IMR-90 (cell line): ENCODE results near the gene AS3MT. TPM values are rescaled to one million over a fixed set of nuclear protein-coding genes. Genes with fewer than 3 reads are reported as not detected.

Experiments
- ATAC-seq: fragments of 200-7000 bp; cut with Tn5 transposase; 2 replicates; pipeline ENCODE4 v1.9.1; 2020; ENCODE audit warnings: low read depth, mild to moderate bottlenecking, moderate library complexity
- BruUV-seq: library from RNA; stranded (reverse); fragments of 400-500 nt; replicated peaks from 2 replicates; lab custom pipeline; 2021; lab: Mats Ljungman, UMichigan
- CTCF ChIA-PET: fragments of 300-600 bp; formaldehyde crosslinking; extraction: SDS; loops from one replicate; lab custom pipeline; 2021; ENCODE audit warnings: antibody characterized with exemption; lab: Yijun Ruan, JAX
- POLR2A ChIA-PET: fragments of 300-600 bp; sonication (Branson Sonifier 250); formaldehyde crosslinking; loops from one replicate; lab custom pipeline; 2022; ENCODE audit warnings: antibody characterized with exemption; ENCODE audit not compliant: unreplicated experiment; lab: Charles Lee
- DNase-seq: peaks from one replicate; pipeline ENCODE4 v3.0.0; 2013
- H2AFZ ChIP-seq: replicated peaks from 2 replicates; pipeline ENCODE3; 2013; ENCODE audit warnings: low read length, mild to moderate bottlenecking; ENCODE audit not compliant: poor library complexity
- H2AK5ac ChIP-seq: 2 replicates; pipeline ENCODE4 v1.6.1; 2013; ENCODE audit warnings: low read depth, low read length, inconsistent platforms
- H2AK9ac ChIP-seq: replicated peaks from 2 replicates; pipeline ENCODE3; 2013; ENCODE audit warnings: mild to moderate bottlenecking, low read depth, low read length, moderate library complexity; ENCODE audit not compliant: poor library complexity
- H2BK120ac ChIP-seq: 2 replicates; pipeline ENCODE4 v1.6.1; 2013; ENCODE audit warnings: low read depth, low read length, inconsistent platforms
- H2BK15ac ChIP-seq: 3 replicates; pipeline ENCODE4 v1.6.1; 2013; ENCODE audit warnings: low read depth, low read length, inconsistent platforms
- H2BK20ac ChIP-seq: 2 replicates; pipeline ENCODE4 v1.6.1; 2013; ENCODE audit warnings: low read depth, mild to moderate bottlenecking, inconsistent platforms, low read length, moderate library complexity
- H2BK5ac ChIP-seq: 2 replicates; pipeline ENCODE4 v1.6.1; 2013; ENCODE audit warnings: mild to moderate bottlenecking, low read depth, low read length, inconsistent platforms; ENCODE audit not compliant: poor library complexity, severe bottlenecking
- H3K14ac ChIP-seq: replicated peaks from 2 replicates; pipeline ENCODE4 v1.6.1; 2013; ENCODE audit warnings: low read depth, low read length, inconsistent platforms
- H3K18ac ChIP-seq: 2 replicates; pipeline ENCODE4 v1.6.1; 2013; ENCODE audit warnings: low read depth, low read length, control low read depth
- H3K23ac ChIP-seq: 2 replicates; pipeline ENCODE4 v1.6.1; 2013; ENCODE audit warnings: low read depth, low read length, inconsistent platforms
- H3K27ac ChIP-seq: 2 replicates; pipeline ENCODE4 v1.5.1; 2013; ENCODE audit warnings: mild to moderate bottlenecking, control low read depth, low read length; ENCODE audit not compliant: insufficient read depth
- H3K27me3 ChIP-seq: 2 replicates; pipeline ENCODE4 v1.6.1; 2013; ENCODE audit warnings: low read length; ENCODE audit not compliant: control insufficient read depth, insufficient read depth
- H3K36me3 ChIP-seq: 2 replicates; pipeline ENCODE4 v1.6.1; 2013; ENCODE audit warnings: low read length, mixed read lengths; ENCODE audit not compliant: control insufficient read depth, insufficient read depth
- H3K4ac ChIP-seq: 2 replicates; pipeline ENCODE4 v1.6.1; 2013; ENCODE audit warnings: low read depth, low read length, inconsistent platforms
- H3K4me1 ChIP-seq: 2 replicates; pipeline ENCODE4 v1.6.1; 2013; ENCODE audit warnings: low read length, mixed read lengths; ENCODE audit not compliant: control insufficient read depth, insufficient read depth
- H3K4me2 ChIP-seq: 2 replicates; pipeline ENCODE4 v1.6.1; 2013; ENCODE audit warnings: low read depth, mild to moderate bottlenecking, control low read depth, low read length, moderate library complexity
- H3K4me3 ChIP-seq: 2 replicates; pipeline ENCODE4 v1.5.1; 2013; ENCODE audit warnings: low read depth, mild to moderate bottlenecking, control low read depth, low read length, moderate library complexity; ENCODE audit not compliant: insufficient read depth
- H3K56ac ChIP-seq: 2 replicates; pipeline ENCODE4 v1.6.1; 2013; ENCODE audit warnings: low read length, inconsistent platforms; ENCODE audit not compliant: insufficient read depth; ENCODE audit errors: extremely low read depth
- H3K79me1 ChIP-seq, 2 experiments: 2 replicates each; pipeline ENCODE4 v1.6.1; 2013; ENCODE audit warnings: low read length in 2 of 2, inconsistent platforms in 1 of 2, low read depth in 1 of 2
- H3K9ac ChIP-seq: 2 replicates; pipeline ENCODE4 v1.6.1; 2013; ENCODE audit warnings: low read depth, low read length, control low read depth
- H3K9me1 ChIP-seq: 2 replicates; pipeline ENCODE4 v1.6.1; 2013; ENCODE audit warnings: low read length, inconsistent platforms; ENCODE audit not compliant: insufficient read depth
- H3K9me3 ChIP-seq: 2 replicates; pipeline ENCODE4 v1.6.1; 2013; ENCODE audit warnings: low read length; ENCODE audit not compliant: control insufficient read depth, insufficient read depth
- H4K20me1 ChIP-seq: 2 replicates; pipeline ENCODE4 v1.6.1; 2013; ENCODE audit warnings: low read length, inconsistent platforms; ENCODE audit not compliant: insufficient read depth
- H4K5ac ChIP-seq: 2 replicates; pipeline ENCODE4 v1.6.1; 2013; ENCODE audit warnings: mild to moderate bottlenecking, low read depth, low read length, control low read depth
- H4K8ac ChIP-seq, 2 experiments: 2 replicates each; pipeline ENCODE4 v1.6.1; 2013; ENCODE audit warnings: low read depth in 2 of 2, low read length in 2 of 2, control low read depth in 1 of 2, inconsistent platforms in 1 of 2
- H4K91ac ChIP-seq: 2 replicates; pipeline ENCODE4 v1.6.1; 2013; ENCODE audit warnings: low read depth, low read length, inconsistent platforms; ENCODE audit not compliant: insufficient read depth
- BHLHE40 ChIP-seq: fragments of 150-350 bp; IDR thresholded peaks from 2 replicates; pipeline ENCODE4 v1.6.1; 2016; ENCODE audit warnings: mild to moderate bottlenecking, low read depth, low read length
- CHD1 ChIP-seq: IDR thresholded peaks from 2 replicates; pipeline ENCODE4 v1.6.1; 2012; ENCODE audit warnings: low read depth, low read length, improper control_type of control experiment
- ELK1 ChIP-seq: fragments of 150-350 bp; IDR thresholded peaks from 2 replicates; pipeline ENCODE4 v1.6.1; 2016; ENCODE audit warnings: low read depth, mild to moderate bottlenecking, low read length, moderate library complexity, borderline replicate concordance
- MAFK ChIP-seq: IDR thresholded peaks from 2 replicates; pipeline ENCODE4 v1.6.1; 2012; ENCODE audit warnings: low read depth, low read length, improper control_type of control experiment
- MAZ ChIP-seq: IDR thresholded peaks from 2 replicates; pipeline ENCODE4 v1.6.1; 2012; ENCODE audit warnings: low read depth, mild to moderate bottlenecking, low read length, improper control_type of control experiment, moderate library complexity, borderline replicate concordance
- NFE2L2 ChIP-seq: fragments of 150-350 bp; IDR thresholded peaks from 2 replicates; pipeline ENCODE4 v1.6.1; 2016; ENCODE audit warnings: low read depth, mild to moderate bottlenecking, low read length
- RCOR1 ChIP-seq: IDR thresholded peaks from 2 replicates; pipeline ENCODE4 v1.6.1; 2012; ENCODE audit warnings: mild to moderate bottlenecking, low read length, improper control_type of control experiment; ENCODE audit not compliant: insufficient replicate concordance
- SMC3 ChIP-seq: fragments of 150-350 bp; IDR thresholded peaks from 2 replicates; pipeline ENCODE4 v1.6.1; 2016; ENCODE audit warnings: low read depth, mild to moderate bottlenecking, antibody characterized with exemption, low read length, moderate library complexity
- USF2 ChIP-seq: fragments of 150-350 bp; IDR thresholded peaks from 2 replicates; pipeline ENCODE4 v1.6.1; 2017; ENCODE audit warnings: mild to moderate bottlenecking, antibody characterized with exemption, low read length, low read depth
- WGBS, 2 experiments: methylation state at CpG; one replicate each; pipeline versions ENCODE4 v1.1.5 to v1.1.7; 2013; ENCODE audit warnings: missing lambda C conversion rate in 2 of 2; ENCODE audit not compliant: insufficient read length in 1 of 2; ENCODE audit errors: extremely low coverage in 2 of 2; 5-methylcytosine and 5-hydroxymethylcytosine counted together
- dilution Hi-C: fragments of 300-500 bp; cut with HindIII; formaldehyde crosslinking; loops from one replicate; pipeline ENCODE4 v1.14.3; 2018; ENCODE audit warnings: low sequenced_read_pairs; ENCODE audit not compliant: unreplicated experiment
- in situ Hi-C: fragments of 300-500 bp; cut with MboI; formaldehyde crosslinking; loops from 3 replicates; pipeline ENCODE4 v1.14.3; 2019; ENCODE audit warnings: low sequenced_read_pairs, inconsistent platforms, mixed read lengths
- intact Hi-C: fragments of 100-400 bp; cut with micrococcal nuclease; formaldehyde crosslinking; loops from 2 replicates; pipeline ENCODE4 v1.10.0; 2022
- polyA plus RNA-seq, 3 experiments: library from polyadenylated mRNA; depleted of rRNA; stranded (reverse); fragments of >200 nt; gene quantifications; 2 replicates each; pipeline ENCODE4 v1.2.3, GENCODE V29; 2012; ENCODE audit warnings: low replicate concordance in 1 of 3
- total RNA-seq: library from RNA; depleted of rRNA; stranded (reverse); fragments of >200 nt; gene quantifications from 2 replicates; pipeline ENCODE4 v1.2.3, GENCODE V29; 2012

Gene AS3MT
- total and polyA plus RNA-seq, 2 of the 4 experiments (the other 2 are of a cell fraction) = 2.7 to 3.6 TPM

GRCh38 chr10:102948176-102948575, 78.9 kb downstream of the AS3MT start:
- H2AFZ ChIP-seq = no peak overlapping the region
- DNase-seq (no peak), ATAC-seq (no peak)
- H2AK9ac ChIP-seq = no peak overlapping the region
- no peaks in the 10 kb centered on the region for H3K36me3 ChIP-seq
- H4K8ac ChIP-seq = no peak overlapping the region
- no peaks in the 10 kb centered on the region for H3K27me3 ChIP-seq
- H3K14ac ChIP-seq = no peak overlapping the region
- no peak overlapping the region for H3K4me3 ChIP-seq
- no peak overlapping the region for H2AK5ac ChIP-seq
- H3K9ac ChIP-seq = no peak overlapping the region
- peaks cover 13 to 57% of the 10 kb centered on the region in 2 experiments for H3K79me1 ChIP-seq
- H3K23ac ChIP-seq = no peak overlapping the region
- no TSS peak for BruUV-seq
- intact Hi-C loops = no loop called here
- H3K18ac ChIP-seq = no peak overlapping the region
- H2BK20ac ChIP-seq = no peak overlapping the region
- ChIA-PET CTCF (no interaction called here), POLR2A (no interaction called here)
- no peak overlapping the region for H3K4ac ChIP-seq
- 96% methylated on average over 3 of the region's 4 CpGs; no CpG with 5 or more reads in 1 of the 2 experiments for WGBS, 2 experiments
- no peak overlapping the region for H4K5ac ChIP-seq
- no peak for TF ChIP-seq CHD1
- no peak for TF ChIP-seq SMC3
- no peak for TF ChIP-seq MAZ
- TF ChIP-seq BHLHE40 = no peak
- no peak for TF ChIP-seq MAFK
- no peak for TF ChIP-seq RCOR1
- no peak for TF ChIP-seq NFE2L2
- TF ChIP-seq ELK1 = no peak
- TF ChIP-seq USF2 = no peak
- H4K91ac ChIP-seq = no peak overlapping the region
- in situ Hi-C loops = no loop called here
- dilution Hi-C loops = no loop called here
- peaks cover 9% of the 10 kb centered on the region; the same call in 1 of the 2 replicates for H3K9me1 ChIP-seq
- no peaks in the 10 kb centered on the region for H3K9me3 ChIP-seq
- H2BK15ac ChIP-seq = no peak overlapping the region
- H3K4me2 ChIP-seq = no peak overlapping the region
- no peak overlapping the region for H3K27ac ChIP-seq
- H2BK120ac ChIP-seq = no peak overlapping the region
- no peak overlapping the region for H3K56ac ChIP-seq
- H4K20me1 ChIP-seq = peaks cover 12% of the 10 kb centered on the region
- H2BK5ac ChIP-seq = no peak overlapping the region
- peaks cover 5% of the 10 kb centered on the region for H3K4me1 ChIP-seq
